HepG2 (cell line): ENCODE measurements around the gene THAP9. TPM values are rescaled to one million over a fixed set of nuclear protein-coding genes. Genes with fewer than 3 reads are reported as not detected.
A peak's percentile ranks its signal among the peaks of the same experiment; 100 is the strongest.

Source experiments
- ARID5B ChIP-seq: IDR thresholded peaks from 2 replicates; pipeline ENCODE4 v1.4.0; 2020; ENCODE audit warnings: mild to moderate bottlenecking, missing genetic modification reagents
- CHCHD3 ChIP-seq: sonication (generic); formaldehyde crosslinking; IDR thresholded peaks from 2 replicates; pipeline ENCODE4 v1.8.0; 2022; ENCODE audit warnings: mild to moderate bottlenecking, missing genetic modification reagents, moderate library complexity
- CREBL2 ChIP-seq: sonication (generic); formaldehyde crosslinking; IDR thresholded peaks from 2 replicates; pipeline ENCODE4 v1.8.1; 2023; ENCODE audit warnings: missing genetic modification reagents, mild to moderate bottlenecking, borderline replicate concordance
- IRX3 ChIP-seq: sonication (generic); formaldehyde crosslinking; IDR thresholded peaks from 2 replicates; pipeline ENCODE4 v1.8.1; 2023; ENCODE audit warnings: mild to moderate bottlenecking, low read depth, missing genetic modification reagents, borderline replicate concordance
- KLF13 ChIP-seq: sonication (generic); formaldehyde crosslinking; IDR thresholded peaks from 2 replicates; pipeline ENCODE4 v1.4.0; 2020; ENCODE audit warnings: mild to moderate bottlenecking, missing genetic modification reagents
- MBD4 ChIP-seq: IDR thresholded peaks from 2 replicates; pipeline ENCODE4 v1.6.1; 2012; ENCODE audit warnings: low read length, inconsistent platforms, borderline replicate concordance
- MIXL1 ChIP-seq: IDR thresholded peaks from 2 replicates; pipeline ENCODE4 v1.6.1; 2016
- NR2F1 ChIP-seq, 2 experiments: fragments of 450-650 bp in 1 of 2; formaldehyde crosslinking in 1 of 2; IDR thresholded peaks; 2 replicates each; pipeline versions ENCODE4 v1.5.0 to v1.6.1; 2016 to 2020; ENCODE audit warnings: mild to moderate bottlenecking in 1 of 2, missing compliant biosample characterization in 1 of 2, missing genetic modification reagents in 1 of 2, moderate library complexity in 1 of 2
- TARDBP ChIP-seq: sonication (generic); formaldehyde crosslinking; IDR thresholded peaks from 2 replicates; pipeline ENCODE4 v1.8.0; 2022; ENCODE audit warnings: mild to moderate bottlenecking, missing genetic modification reagents
- TBP ChIP-seq: sonication (generic); formaldehyde crosslinking; IDR thresholded peaks from 2 replicates; pipeline ENCODE4 v1.5.0; 2020; ENCODE audit warnings: missing genetic modification reagents
- ZBTB14 ChIP-seq: sonication (generic); formaldehyde crosslinking; IDR thresholded peaks from 2 replicates; pipeline ENCODE4 v1.4.0; 2020; ENCODE audit warnings: missing genetic modification reagents
- ZNF207 ChIP-seq: fragments of 450-650 bp; IDR thresholded peaks from 2 replicates; pipeline ENCODE4 v1.6.1; 2016; ENCODE audit warnings: antibody characterized with exemption, borderline replicate concordance
- ZNF234 ChIP-seq: sonication (generic); formaldehyde crosslinking; conservative IDR thresholded peaks from 2 replicates; pipeline ENCODE4 v1.5.1; 2020; ENCODE audit warnings: mild to moderate bottlenecking, missing genetic modification reagents
- ZNF264 ChIP-seq: sonication (generic); formaldehyde crosslinking; IDR thresholded peaks from 2 replicates; pipeline ENCODE4 v1.4.0; 2020; ENCODE audit warnings: missing genetic modification reagents
- ZNF44 ChIP-seq: sonication (generic); formaldehyde crosslinking; IDR thresholded peaks from 2 replicates; pipeline ENCODE4 v1.5.1; 2020; ENCODE audit warnings: mild to moderate bottlenecking, missing genetic modification reagents
- polyA plus RNA-seq, 8 experiments: library from polyadenylated mRNA; depleted of rRNA in 3 of 8; stranded (reverse) in 7 of 8; unstranded in 1 of 8; fragments of >200 nt; fragmentation: Illumina TruSeq in 4 of 8; extraction: Trizol in 4 of 8; gene quantifications; 2 replicates each; pipeline versions ENCODE4 v1.2.1 to v1.2.3, GENCODE V29; 2011 to 2016; ENCODE audit warnings: low read depth in 4 of 8, missing spikeins in 1 of 8, mixed read lengths in 1 of 8; ENCODE audit not compliant: insufficient read depth in 1 of 8
- total RNA-seq, 5 experiments: library from RNA; depleted of rRNA; stranded (reverse); fragments of >200 nt; fragmentation: Illumina TruSeq; extraction: Trizol; gene quantifications; 2 replicates each; pipeline ENCODE4 v1.2.3, GENCODE V29; 2016; ENCODE audit warnings: low read depth in 1 of 5
- TF ChIP-seq, protein P1 (sequence below), 2 experiments: sonication (generic) in 1 of 2; formaldehyde crosslinking in 1 of 2; IDR thresholded peaks; 2 replicates each; pipeline versions ENCODE4 v1.6.1 to v1.9.0; 2014 to 2022; ENCODE audit warnings: antibody characterized with exemption in 1 of 2, borderline replicate concordance in 1 of 2, inconsistent platforms in 1 of 2, low read depth in 1 of 2, missing genetic modification reagents in 1 of 2

The THAP9 gene
- total and polyA plus RNA-seq, 2 of the 13 experiments (the other 11 are each of a cell fraction or from before 2014, with no cell fraction given), result 6.0 to 7.2 TPM

DNA sequence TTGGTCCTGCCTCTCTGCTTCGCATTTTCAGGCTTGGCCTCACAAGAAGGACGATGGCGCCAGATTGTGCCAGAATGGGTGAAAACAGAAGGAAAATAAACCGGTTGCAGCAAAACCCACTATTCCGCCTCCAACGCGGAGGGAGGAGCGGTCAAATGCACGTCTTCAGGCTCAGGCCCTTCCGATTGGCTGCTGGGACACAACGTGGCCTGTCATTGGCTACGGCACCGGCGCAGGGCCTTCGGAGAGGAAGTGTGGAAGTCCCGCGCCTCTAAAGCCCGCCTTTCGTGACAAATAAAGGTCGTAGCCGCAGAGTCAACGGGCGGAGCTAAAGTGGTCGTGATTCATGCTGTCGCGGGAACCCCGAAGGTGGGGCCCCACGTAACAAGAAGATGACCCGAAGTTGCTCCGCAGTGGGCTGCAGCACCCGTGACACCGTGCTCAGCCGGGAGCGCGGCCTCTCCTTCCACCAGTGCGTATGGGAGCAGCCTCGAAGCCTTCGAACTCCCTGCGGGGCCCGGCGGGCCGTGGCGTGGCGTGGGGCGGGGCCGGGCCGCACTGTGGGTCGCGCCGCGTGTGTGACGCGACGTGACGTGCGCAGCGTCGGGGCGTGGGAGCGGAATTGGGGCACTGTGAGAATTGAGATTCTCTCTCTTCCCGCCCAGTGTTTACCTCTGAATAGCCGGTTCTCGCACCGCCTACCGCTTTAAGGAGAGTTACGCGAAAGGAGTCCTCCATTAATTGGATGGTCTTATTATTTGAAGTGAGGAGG is at the start of gene THAP9 (continued):
- TF ChIP-seq KLF13 (CRISPR knock-in tag) (no peak), CREBL2 (CRISPR knock-in tag) (no peak; the same call in 1 of the 2 replicates), TARDBP (CRISPR knock-in tag) (peak; percentile 67), ZNF234 (CRISPR knock-in tag) (0 out of 2 replicates have a peak, but pooled peaks have one; percentile 46), NR2F1 (CRISPR knock-in tag; IDR thresholded peaks at IDR 0.05) (peak; percentile 33 to 38; a peak in 1 of 4 replicates), ZNF207 (no peak), ZNF264 (no peak; the same call in none of the 2 replicates), ZNF44 (CRISPR knock-in tag) (no peak; the same call in 1 of the 2 replicates), IRX3 (CRISPR knock-in tag) (0 out of 2 replicates have a peak, but pooled peaks have one; percentile 70), MIXL1 (CRISPR knock-in tag) (0 out of 2 replicates have a peak, but pooled peaks have one; percentile 37), ARID5B (CRISPR knock-in tag) (peak; percentile 54), CHCHD3 (CRISPR knock-in tag) (0 out of 2 replicates have a peak, but pooled peaks have one; percentile 64), ZBTB14 (CRISPR knock-in tag) (no peak), TBP (no peak), MBD4 (no peak)
- TF ChIP-seq, protein P1, sequence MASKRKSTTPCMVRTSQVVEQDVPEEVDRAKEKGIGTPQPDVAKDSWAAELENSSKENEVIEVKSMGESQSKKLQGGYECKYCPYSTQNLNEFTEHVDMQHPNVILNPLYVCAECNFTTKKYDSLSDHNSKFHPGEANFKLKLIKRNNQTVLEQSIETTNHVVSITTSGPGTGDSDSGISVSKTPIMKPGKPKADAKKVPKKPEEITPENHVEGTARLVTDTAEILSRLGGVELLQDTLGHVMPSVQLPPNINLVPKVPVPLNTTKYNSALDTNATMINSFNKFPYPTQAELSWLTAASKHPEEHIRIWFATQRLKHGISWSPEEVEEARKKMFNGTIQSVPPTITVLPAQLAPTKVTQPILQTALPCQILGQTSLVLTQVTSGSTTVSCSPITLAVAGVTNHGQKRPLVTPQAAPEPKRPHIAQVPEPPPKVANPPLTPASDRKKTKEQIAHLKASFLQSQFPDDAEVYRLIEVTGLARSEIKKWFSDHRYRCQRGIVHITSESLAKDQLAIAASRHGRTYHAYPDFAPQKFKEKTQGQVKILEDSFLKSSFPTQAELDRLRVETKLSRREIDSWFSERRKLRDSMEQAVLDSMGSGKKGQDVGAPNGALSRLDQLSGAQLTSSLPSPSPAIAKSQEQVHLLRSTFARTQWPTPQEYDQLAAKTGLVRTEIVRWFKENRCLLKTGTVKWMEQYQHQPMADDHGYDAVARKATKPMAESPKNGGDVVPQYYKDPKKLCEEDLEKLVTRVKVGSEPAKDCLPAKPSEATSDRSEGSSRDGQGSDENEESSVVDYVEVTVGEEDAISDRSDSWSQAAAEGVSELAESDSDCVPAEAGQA (IDR thresholded peaks at IDR 0.05; ENCODE audit: low read depth), result peak; percentile 93
- TF ChIP-seq, protein P1 (CRISPR knock-in tag; IDR thresholded peaks at IDR 0.05; ENCODE audit: borderline replicate concordance), result no peak
